GM18861 (cell line): ENCODE data around the gene DDX25.

Experiments used
- ATAC-seq: cut with Tn5 transposase; IDR thresholded peaks from one replicate; pipeline ENCODE4 v1.9.1; 2021; ENCODE audit not compliant: unreplicated experiment

The DDX25 gene

GRCh38 chr11:125933030-125933813 lies 28.9 kb downstream of the DDX25 start:
- no peak for ATAC-seq

DNA sequence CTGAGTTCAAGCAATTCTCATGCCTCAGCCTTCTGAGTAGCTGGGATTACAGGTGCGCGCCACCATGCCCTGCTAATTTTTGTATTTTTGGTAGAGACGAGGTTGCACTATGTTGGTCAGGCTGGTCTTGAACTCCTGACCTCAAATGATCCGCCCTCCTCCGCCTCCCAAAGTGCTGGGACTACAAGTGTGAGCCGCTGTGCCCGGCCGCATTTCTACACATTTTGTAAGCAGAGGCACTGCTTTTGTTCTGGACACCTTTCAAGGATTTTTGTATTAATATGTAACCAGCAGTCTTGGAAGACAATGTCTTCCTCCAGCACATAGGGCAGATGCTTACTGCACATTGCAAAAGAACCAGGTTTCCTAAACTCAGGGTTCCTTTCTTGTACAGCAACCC lies 30.2 kb downstream of the DDX25 start:
- no peak for ATAC-seq

DNA sequence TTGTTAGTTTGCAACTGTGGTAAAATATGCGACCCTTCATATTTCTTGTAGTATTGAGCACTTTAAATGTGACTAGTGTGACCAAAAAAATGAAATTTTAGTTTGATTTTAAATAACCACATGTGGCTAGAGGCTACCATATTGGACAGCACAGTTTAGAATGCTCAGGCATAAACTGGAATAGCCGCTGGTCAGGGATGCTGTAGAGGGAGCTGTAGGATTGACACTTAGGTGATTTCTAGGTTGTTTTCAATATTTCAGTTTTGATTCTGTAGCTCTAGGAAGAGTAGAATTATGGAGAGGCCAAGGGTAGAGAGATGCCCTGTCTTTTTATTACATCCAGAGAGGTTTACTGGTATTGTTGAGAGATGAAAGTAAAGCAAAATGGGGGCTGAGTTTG lies 30.7 kb downstream of the DDX25 start:
- no peak for ATAC-seq

GRCh38 chr11:125935618-125936199 lies 31.4 kb downstream of the DDX25 start:
- ATAC-seq, result no peak

DNA sequence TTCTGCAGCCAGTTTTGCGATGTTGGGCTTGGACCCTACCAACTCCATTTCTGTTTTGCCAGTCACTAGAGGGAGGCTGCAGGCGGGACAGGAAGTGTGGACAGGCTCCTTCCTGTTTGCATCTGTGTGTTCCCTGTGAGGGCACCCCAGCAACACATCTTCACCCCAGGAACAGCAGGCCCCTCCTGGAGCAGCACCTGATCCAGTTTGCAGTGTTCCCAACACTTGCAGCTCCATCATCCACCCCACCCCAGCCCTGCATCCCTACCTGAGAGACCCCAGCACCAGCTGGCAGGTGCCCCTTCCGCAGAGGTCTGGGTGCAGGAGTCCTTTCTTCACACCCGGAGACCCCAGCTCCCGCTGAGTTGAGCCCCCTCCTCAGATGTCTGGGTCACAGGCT lies 34.1 kb downstream of the DDX25 start:
- ATAC-seq, result no peak

DNA sequence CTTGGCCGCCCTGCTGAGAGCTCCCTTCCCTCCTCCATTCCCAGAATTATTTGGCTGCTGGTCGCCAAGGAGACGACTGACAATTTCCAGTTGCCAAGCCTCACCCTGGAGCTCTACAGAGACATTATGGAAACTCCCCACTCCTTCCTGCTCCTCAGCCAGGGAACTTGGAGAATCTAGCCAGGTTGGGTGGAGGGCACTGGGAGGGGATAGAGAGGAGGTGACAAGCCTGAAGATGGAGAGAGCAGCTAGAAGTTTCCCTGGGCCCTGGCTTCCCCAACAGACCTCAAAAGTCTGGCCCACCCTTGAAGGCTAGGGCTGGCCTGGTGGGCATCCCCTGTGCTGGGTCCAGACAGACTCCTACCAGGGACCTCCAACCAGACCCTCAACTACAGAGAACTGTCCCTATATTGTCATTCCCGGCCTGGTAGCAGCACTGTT lies 34.8 kb downstream of the DDX25 start:
- no peak for ATAC-seq

DNA sequence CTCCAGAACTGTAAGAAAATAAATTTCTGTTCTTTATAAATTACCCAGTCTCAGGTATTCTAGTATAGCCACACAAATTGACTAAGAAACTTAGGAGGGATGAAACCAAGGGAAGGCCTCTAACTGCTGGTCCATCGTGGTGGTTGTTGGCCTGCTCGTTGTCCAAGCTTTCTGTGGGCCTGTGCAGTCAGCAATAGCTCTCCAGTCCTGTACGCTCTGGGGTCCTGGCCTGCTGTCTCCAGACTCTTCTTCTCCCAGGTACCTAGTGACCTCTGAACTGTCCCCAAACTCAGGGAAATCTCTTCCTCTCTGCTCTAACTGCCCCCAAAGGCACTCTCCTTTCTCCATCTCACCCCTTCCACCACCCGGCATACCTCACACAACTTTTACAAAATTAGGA lies 35.8 kb downstream of the DDX25 start:
- ATAC-seq, result no peak

GRCh38 chr11:125941267-125941618 lies 36.9 kb downstream of the DDX25 start:
- no peak for ATAC-seq

GRCh38 chr11:125941619-125942611 lies 37.6 kb downstream of the DDX25 start:
- ATAC-seq, result no peak

GRCh38 chr11:125942771-125943428 lies 38.6 kb downstream of the DDX25 start:
- ATAC-seq, result no peak

DNA sequence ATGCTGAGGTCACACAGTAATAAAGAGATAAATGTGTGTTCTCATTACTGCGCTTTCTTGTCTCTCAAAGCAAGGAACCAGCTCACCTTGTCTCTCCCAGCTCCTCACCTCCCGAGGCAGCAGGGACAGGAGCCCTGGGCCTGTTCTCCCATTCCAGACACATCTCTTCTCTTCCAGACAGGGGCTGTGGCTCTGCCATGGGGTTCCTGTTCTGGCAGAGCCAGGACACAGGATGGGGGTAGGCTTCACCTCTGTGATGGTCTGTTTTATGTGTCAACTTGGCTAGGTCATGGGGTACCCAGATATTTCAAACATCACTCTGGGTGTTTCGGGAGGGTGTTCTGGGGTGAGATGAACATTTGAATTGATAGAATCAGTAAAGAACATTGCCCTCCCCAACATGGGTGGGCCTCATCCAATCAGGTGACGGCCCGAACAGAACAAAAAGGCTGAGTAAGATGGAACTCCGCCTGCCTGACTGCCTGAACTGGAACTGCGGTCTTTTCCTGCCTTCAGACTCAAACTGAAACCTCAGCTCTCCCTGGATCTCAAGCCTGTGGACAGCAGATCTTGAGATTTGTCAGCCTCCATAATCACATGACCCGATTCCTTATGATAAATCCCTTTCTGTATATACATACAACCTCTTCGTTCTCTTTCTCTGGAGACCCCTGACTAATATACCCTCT lies 39.5 kb downstream of the DDX25 start:
- no peak for ATAC-seq

GRCh38 chr11:125944350-125945010 lies 40.2 kb downstream of the DDX25 start:
- no peak for ATAC-seq

DNA sequence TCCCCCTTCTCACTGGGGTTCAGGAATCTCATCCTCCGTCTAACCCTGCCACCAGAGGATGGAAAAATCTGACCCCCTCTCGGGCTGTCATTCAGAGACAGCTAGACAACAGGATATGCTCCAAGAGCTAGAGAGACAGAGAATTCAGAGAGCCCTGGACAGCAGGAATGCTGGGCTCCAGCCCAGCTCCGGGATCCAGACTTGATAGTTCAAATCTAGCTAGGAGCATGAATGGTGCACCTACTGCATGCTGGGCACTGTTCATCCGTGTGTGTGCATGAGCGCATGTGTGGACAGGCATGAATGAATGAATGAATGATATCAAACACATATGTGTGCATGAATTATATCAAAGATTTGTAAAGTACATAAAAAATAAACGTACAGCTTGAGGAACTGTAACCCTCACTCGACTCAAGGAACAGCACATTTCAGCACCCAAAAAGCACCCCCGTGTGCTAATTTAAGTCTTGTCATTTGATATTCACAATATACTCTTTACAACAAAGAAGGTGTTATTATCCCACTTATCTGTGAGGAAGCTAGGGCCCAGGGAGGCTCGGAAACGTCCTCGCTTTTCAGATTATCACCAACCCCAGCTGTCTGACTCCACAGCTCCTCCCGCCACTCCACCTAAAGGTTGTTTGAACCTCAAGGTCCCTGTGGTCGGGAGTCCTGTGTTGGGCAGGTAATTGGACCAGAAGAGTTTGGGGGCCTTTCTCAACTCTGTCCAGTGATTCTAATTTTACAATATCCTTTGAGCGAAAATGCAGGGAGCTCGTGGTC lies 40.9 kb downstream of the DDX25 start:
- no peak for ATAC-seq

DNA sequence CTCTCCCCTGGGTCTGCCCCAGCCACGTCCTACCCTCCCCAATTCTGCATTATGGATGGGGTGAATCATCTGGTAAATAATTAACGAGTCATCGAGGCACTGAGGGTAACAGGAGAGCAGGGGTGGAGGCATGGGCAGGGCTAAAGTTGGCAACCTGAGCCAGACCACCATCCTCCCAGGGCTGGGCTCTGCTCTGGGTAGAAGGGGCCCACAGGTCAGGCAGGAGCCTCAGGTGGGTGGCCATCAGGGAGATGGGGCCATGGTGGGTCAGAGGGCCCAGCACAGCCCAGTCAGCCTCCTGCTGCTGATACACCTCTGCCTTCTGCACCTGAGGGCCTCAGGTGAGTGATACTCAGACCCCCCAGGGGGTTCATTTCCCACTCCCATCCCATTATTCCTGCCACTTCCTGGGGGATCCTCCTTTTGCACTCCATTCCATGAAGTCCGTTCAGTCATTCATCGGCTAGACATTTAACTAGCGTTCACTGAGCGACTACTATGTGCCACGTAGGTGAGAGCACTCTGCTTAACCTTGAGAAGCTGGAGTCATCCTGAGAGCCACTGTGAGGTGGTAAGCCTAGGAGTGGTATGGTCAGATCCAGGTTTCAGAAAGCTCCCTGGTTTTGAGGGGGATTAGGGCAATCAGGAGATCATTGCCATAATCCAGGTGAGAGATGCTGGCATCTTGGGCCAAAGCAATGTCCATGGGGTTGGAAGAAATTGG lies 41.7 kb downstream of the DDX25 start, which contains the start of gene VSIG10L2:
Gene VSIG10L2 (plus strand): TSS at position 248 of the 724 bp plus-strand sequence. CDS start 12 bp downstream, at position 260.
- ATAC-seq, result no peak

GRCh38 chr11:125946712-125947418 lies 42.6 kb downstream of the DDX25 start:
- ATAC-seq, result no peak

- ATAC-seq, result no peak
Observed at GRCh38 chr11:125947419-125948277, 43.3 kb downstream of the DDX25 start.
